Measurements from ENCODE around the gene TEX55. TPM values are rescaled to one million over a fixed set of nuclear protein-coding genes. Genes with fewer than 3 reads are reported as not detected.
"Not testable (repeated sequence)": the region's sequence is repeated elsewhere in the genome, so short reads cannot be mapped to it uniquely, and the experiment has no call there.

The TEX55 gene
- total RNA-seq, 1 experiment from 2014 or later, result not detected

DNA sequence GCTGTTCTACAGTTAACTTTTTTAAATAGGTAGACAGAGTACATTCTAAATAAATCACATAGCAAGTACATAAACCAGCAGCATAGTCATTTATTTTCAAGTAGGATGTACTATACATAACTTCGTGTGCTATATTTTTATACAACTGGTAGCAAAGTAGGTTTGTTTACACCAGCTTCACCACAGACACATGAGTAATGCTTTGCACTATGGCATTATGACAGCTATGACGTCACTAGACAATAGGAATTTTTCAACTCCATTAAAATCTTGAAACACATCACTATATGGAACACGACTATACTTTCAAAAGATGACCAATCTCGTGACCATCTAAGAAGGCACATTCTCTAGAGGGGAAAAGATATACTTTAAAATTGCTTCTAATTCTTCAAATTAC lies 3.5 kb downstream of the TEX55 start:
- DNase-seq (ENCODE audit: low read depth), result no peak
- in situ Hi-C loops (cut with HindIII; ENCODE audit: low pct_unique_long_range_greater_than_20kb, low sequenced_read_pairs), result no loop called here

- in situ Hi-C loops (cut with HindIII; ENCODE audit: low pct_unique_long_range_greater_than_20kb, low sequenced_read_pairs), result no loop called here
- no peak for DNase-seq (ENCODE audit: low read depth)
These were observed 10.9 kb downstream of the TEX55 start for GRCh38 chr3:119156868-119157267.

GRCh38 chr3:119157971-119158370 lies 12.0 kb downstream of the TEX55 start:
- DNase-seq (ENCODE audit: low read depth), result no peak
- in situ Hi-C loops (cut with HindIII; ENCODE audit: low pct_unique_long_range_greater_than_20kb, low sequenced_read_pairs), result no loop called here

GRCh38 chr3:119160361-119160760 lies 14.4 kb downstream of the TEX55 start:
- no peak for DNase-seq (ENCODE audit: low read depth)
- in situ Hi-C loops (cut with HindIII; ENCODE audit: low pct_unique_long_range_greater_than_20kb, low sequenced_read_pairs), result no loop called here

GRCh38 chr3:119160815-119161214 lies 14.8 kb downstream of the TEX55 start:
- in situ Hi-C loops (cut with HindIII; ENCODE audit: low pct_unique_long_range_greater_than_20kb, low sequenced_read_pairs), result no loop called here
- no peak for DNase-seq (ENCODE audit: low read depth)

DNA sequence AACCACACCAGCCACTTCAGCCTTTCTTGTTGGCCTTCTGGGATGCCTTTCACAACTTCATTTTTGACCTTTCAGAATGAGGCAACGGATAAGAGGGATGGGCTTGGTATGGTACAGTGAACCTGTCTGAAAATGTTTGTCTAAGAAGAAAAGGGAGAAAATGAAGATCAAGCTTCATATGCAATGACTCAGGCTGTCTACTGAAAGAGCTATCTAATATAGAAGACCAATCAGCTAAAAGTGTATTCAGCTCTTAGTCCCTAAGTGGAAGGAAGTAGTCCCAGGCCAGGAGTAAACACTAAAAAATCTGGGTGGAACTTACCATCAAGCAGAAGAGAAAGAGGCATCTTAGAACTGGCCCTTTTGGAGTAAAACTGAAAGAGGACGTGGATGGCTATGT lies 15.3 kb downstream of the TEX55 start:
- DNase-seq (ENCODE audit: low read depth), result no peak
- in situ Hi-C loops (cut with HindIII; ENCODE audit: low pct_unique_long_range_greater_than_20kb, low sequenced_read_pairs), result no loop called here

DNA sequence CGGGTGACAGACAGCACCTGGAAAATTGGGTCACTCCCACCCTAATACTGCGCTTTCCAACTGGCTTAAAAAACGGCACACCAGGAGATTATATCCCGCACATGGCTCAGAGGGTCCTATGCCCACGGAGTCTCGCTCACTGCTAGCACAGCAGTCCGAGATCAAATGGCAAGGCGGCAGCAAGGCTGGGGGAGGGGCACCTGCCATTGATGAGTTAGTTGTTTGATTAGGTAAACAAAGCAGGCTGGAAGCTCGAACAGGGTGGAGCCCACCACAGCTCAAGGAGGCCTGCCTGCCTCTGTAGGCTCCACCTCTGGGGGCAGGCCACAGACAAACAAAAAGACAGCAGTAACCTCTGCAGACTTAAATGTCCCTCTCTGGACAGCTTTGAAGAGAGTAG lies 18.8 kb downstream of the TEX55 start:
- in situ Hi-C loops (cut with HindIII; ENCODE audit: low pct_unique_long_range_greater_than_20kb, low sequenced_read_pairs); DNase-seq (ENCODE audit: low read depth): not testable (repeated sequence)

- DNase-seq (ENCODE audit: low read depth), result no peak
- in situ Hi-C loops (cut with HindIII; ENCODE audit: low pct_unique_long_range_greater_than_20kb, low sequenced_read_pairs), result no loop called here
These were observed 24.9 kb downstream of the TEX55 start for GRCh38 chr3:119170821-119171220.

DNA sequence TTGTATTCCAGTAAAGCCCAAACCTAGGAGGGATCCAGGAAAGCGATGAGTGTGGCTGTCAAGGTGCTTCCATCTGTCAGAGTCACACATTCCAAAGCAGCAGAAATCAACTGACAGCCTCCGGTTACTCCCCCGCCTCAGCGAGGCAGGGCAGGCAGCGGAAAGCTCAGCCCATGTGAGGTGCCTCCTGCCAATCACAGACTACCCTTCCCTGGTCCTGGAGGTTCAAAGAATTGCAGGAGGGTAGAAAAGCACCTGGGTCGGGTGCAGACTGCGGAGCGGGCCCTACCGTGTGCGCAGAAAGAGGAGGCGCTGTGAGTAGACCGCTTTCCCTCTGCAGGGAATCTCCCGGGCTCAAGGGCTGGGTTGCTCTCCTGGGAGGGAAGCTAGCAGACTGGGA lies 27.4 kb downstream of the TEX55 start, which contains the start of gene UPK1B:
Gene UPK1B (plus strand): TSS at position 274 of the 400 bp plus-strand sequence. CDS start 13,144 bp downstream, outside the sequence.
- peak; percentile 45 for DNase-seq (ENCODE audit: low read depth)
- in situ Hi-C loops (cut with HindIII; ENCODE audit: low pct_unique_long_range_greater_than_20kb, low sequenced_read_pairs), result no loop called here

DNA sequence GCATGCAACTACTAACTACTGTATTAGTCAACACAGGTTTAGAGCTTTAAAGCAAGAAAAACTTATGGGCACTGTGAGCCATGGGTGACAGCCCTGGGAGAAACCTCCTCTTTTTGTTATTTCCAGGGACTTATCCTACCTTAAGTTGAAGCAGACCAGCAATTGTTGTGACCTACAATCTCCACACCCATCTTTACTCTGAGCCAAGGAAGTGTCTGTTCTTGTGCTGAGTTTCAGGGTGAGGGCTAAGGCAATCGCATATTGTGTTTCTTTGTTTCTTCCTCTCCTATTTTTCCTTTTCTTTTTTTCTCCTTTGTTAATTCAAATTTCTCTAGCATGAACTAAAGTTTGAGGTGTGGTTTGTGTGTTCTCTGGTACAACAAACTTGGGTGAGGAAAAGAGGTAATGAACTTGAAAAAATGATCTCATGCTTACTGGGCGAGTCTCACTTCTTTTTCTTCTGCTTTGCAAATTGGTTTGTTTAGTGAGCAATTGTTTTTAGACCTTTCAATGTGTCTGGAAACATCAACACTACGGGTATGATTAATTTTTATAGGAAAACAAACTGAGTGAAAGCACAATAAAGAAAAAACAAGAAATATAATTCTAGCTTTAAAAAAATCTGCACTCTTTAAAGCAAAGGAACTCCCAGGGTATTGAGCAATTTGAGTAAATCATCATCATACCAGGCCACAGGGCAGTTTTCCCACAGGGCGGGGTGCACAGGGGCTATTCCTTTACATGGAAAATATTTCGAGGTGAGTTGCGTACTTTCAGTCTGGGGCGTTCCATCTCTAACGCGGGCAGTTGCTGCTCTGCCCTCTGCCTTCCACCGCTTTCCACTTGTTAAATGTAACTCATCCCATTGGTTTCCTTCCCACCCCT lies 30.1 kb downstream of the TEX55 start:
- DNase-seq (ENCODE audit: low read depth), result peak; percentile 92
- in situ Hi-C loops (cut with HindIII; ENCODE audit: low pct_unique_long_range_greater_than_20kb, low sequenced_read_pairs), result no loop called here

DNA sequence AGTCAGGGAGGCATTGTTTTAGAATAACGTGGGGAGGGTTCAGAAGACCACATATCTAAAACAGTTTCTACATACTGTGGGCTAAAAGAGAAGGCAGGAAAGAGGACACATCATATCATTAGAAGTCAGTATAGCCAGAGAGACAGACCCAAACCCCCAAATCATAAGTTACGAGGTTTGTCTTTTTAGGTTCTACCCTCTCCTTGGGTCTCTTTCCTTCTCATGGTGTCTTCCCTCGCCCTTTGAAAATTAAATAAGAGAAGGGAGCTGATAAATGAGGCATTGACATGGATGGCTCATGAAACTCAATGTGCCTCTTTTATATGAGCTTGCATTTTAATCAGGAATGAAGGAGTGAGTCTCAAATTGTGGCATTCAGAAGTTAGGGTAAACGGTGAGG lies 30.8 kb downstream of the TEX55 start:
- in situ Hi-C loops (cut with HindIII; ENCODE audit: low pct_unique_long_range_greater_than_20kb, low sequenced_read_pairs), result no loop called here

DNA sequence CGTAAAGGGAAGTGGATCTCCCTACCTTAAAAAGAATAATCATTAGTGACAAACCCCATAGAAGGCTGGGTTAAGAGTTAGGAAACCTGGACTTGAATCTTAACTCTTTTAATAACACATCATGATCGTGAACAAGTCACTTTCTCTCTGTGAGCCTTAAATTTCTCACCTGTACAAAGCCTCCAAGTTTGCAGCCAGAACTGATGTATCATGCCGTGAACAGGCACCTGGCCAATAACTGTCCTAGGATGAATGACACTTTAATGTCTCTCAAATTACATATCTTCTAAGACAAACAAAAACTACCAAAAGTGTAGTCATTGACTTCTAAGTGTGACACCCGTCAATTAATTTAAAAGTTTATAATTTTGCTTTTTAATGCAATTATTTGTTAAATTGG lies 31.4 kb downstream of the TEX55 start:
- in situ Hi-C loops (cut with HindIII; ENCODE audit: low pct_unique_long_range_greater_than_20kb, low sequenced_read_pairs), result no loop called here
- no peak for DNase-seq (ENCODE audit: low read depth)

More for the DNA sequence above, 30.8 kb downstream of the TEX55 start:
- no peak for DNase-seq (ENCODE audit: low read depth)

DNA sequence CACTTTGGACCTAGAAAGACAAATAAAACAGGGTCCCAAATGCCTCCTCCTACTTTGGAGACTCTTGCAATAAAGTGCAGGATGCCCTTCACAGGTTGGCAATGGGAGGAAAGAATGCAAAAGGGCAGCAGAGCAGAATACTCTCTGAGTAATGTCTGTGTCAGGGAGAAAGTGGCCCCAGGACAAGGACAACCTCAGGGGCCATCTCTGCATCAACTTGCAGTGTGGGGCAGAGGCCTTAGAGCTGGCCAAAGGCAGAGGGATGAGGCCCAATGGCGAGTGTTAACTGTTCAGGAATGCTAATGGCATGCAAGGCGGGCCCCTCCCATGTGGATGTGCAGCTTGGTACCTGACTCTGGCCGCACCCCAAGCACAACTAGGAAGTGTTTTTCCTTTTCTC lies 35.8 kb downstream of the TEX55 start:
- in situ Hi-C loops (cut with HindIII; ENCODE audit: low pct_unique_long_range_greater_than_20kb, low sequenced_read_pairs), result no loop called here
- DNase-seq (ENCODE audit: low read depth), result peak; percentile 79

GRCh38 chr3:119184111-119184510 lies 38.1 kb downstream of the TEX55 start:
- DNase-seq (ENCODE audit: low read depth), result no peak
- in situ Hi-C loops (cut with HindIII; ENCODE audit: low pct_unique_long_range_greater_than_20kb, low sequenced_read_pairs), result no loop called here

- in situ Hi-C loops (cut with HindIII; ENCODE audit: low pct_unique_long_range_greater_than_20kb, low sequenced_read_pairs), result no loop called here
- DNase-seq (ENCODE audit: low read depth), result peak; percentile 88
These were observed 39.0 kb downstream of the TEX55 start for GRCh38 chr3:119184796-119185570.

GRCh38 chr3:119187266-119187665 lies 41.3 kb downstream of the TEX55 start:
- in situ Hi-C loops (cut with HindIII; ENCODE audit: low pct_unique_long_range_greater_than_20kb, low sequenced_read_pairs), result no loop called here
- DNase-seq (ENCODE audit: low read depth), result no peak

DNA sequence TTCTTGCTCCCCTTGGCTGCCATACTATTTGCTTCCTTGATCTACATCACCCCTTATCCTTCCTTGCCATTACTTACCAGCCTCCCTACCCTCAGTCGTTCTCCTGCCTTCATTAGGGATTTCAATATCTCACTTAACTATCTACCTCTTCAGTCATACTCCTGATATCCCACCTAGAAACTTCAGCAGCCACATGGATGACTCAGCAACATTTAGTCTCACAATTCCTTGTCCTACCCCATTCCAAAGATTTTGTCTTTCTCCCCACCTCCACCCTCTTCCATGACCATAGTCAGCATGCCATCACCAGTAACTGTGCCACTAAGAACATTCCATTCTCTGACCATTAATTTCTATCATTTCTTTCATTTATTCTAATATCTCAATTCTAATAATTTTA lies 45.8 kb downstream of the TEX55 start:
- in situ Hi-C loops (cut with HindIII; ENCODE audit: low pct_unique_long_range_greater_than_20kb, low sequenced_read_pairs), result no loop called here
- no peak for DNase-seq (ENCODE audit: low read depth)

GRCh38 chr3:119194237-119195150 lies 48.5 kb downstream of the TEX55 start:
- in situ Hi-C loops (cut with HindIII; ENCODE audit: low pct_unique_long_range_greater_than_20kb, low sequenced_read_pairs), result no loop called here
- DNase-seq (ENCODE audit: low read depth), result no peak
